ENCODE measurements around the gene SPATS1.

DNA sequence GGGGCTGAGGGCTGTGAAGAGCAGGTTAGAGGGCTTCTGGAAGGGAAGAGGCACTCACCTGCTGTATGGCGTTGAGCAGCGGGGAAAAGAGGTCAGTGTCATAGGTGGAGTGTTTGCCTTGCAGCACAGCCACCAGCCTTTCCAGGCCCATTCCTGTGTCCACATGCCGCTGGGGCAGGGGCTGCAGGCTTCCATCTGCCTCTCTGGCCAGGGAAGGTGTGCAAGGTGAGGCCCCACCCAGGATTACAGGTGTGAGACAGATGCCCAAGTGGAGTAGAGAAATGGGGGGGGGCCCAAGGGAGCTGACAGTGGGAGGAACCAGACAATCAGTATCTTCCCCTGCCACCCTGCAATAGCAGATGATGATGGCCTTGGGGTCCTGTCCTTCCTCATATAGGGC is 32.2 kb upstream of the SPATS1 start:
- TF ChIP-seq BACH2 (CRISPR knock-in tag; IDR thresholded peaks at IDR 0.05; ENCODE audit: borderline replicate concordance) = no peak
- no peak for TF ChIP-seq OSR1 (CRISPR knock-in tag; IDR thresholded peaks at IDR 0.05)
- TF ChIP-seq RARB (CRISPR knock-in tag; IDR thresholded peaks at IDR 0.05) = no peak
- TF ChIP-seq ZNF565 (CRISPR knock-in tag; conservative IDR thresholded peaks at IDR 0.05; ENCODE audit: low read depth) = no peak
- TF ChIP-seq ARNTL (CRISPR knock-in tag; IDR thresholded peaks at IDR 0.05; ENCODE audit: borderline replicate concordance, low read depth) = no peak
- TF ChIP-seq SNAI2 (CRISPR knock-in tag; IDR thresholded peaks at IDR 0.05) = no peak
- TF ChIP-seq TCF4 (CRISPR knock-in tag; IDR thresholded peaks at IDR 0.05; ENCODE audit: borderline replicate concordance) = no peak
- TF ChIP-seq, protein P1, sequence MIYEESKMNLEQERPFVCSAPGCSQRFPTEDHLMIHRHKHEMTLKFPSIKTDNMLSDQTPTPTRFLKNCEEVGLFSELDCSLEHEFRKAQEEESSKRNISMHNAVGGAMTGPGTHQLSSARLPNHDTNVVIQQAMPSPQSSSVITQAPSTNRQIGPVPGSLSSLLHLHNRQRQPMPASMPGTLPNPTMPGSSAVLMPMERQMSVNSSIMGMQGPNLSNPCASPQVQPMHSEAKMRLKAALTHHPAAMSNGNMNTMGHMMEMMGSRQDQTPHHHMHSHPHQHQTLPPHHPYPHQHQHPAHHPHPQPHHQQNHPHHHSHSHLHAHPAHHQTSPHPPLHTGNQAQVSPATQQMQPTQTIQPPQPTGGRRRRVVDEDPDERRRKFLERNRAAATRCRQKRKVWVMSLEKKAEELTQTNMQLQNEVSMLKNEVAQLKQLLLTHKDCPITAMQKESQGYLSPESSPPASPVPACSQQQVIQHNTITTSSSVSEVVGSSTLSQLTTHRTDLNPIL (CRISPR knock-in tag; IDR thresholded peaks at IDR 0.05; ENCODE audit: low read depth) = no peak
- no peak for TF ChIP-seq ZNF70 (CRISPR knock-in tag; IDR thresholded peaks at IDR 0.05)

All from SK-N-SH treated with all-trans-retinoic acid at 6 μM for 48 hours (cell line).